ENCODE data around the gene ABCC8. TPM values are rescaled to one million over a fixed set of nuclear protein-coding genes. Genes with fewer than 3 reads are reported as not detected.
A peak's percentile ranks its signal among the peaks of the same experiment; 100 is the strongest.

ABCC8 gene
- polyA plus RNA-seq, 3 donors, result not detected

- H3K27me3 Mint-ChIP-seq (ENCODE audit: low read depth in 3 of 3), result peaks cover 52 to 76% (median 53%) of the 10 kb centered on the region in 3 donors
- peaks cover 24 to 59% of the 10 kb centered on the region in 2 donors for H3K27me3 ChIP-seq (ENCODE audit: control insufficient read depth in 2 of 2, insufficient read depth in 2 of 2, low read length in 2 of 2)
- TF ChIP-seq CTCF (IDR thresholded peaks at IDR 0.05), result no peak
- intact Hi-C loops (cut with micrococcal nuclease), result no loop called here
- peaks cover 2% of the 10 kb centered on the region for H3K4me1 Mint-ChIP-seq
- H2AFZ ChIP-seq (ENCODE audit: insufficient read depth, low read depth, low read length, poor library complexity, severe bottlenecking), result no peak overlapping the region
- H4K20me1 ChIP-seq (ENCODE audit: insufficient read depth, low read length), result no peaks in the 10 kb centered on the region
- no peak for DNase-seq
- no peak overlapping the region for H3K9ac ChIP-seq (ENCODE audit: insufficient read depth, low read length, poor library complexity, severe bottlenecking)
- peaks cover 0 to 6% (median 0%) of the 10 kb centered on the region in 7 donors for H3K9me3 Mint-ChIP-seq
- H3K4me3 Mint-ChIP-seq, result peak overlapping the region in 1 of 2 donors; percentile 84
- no peak overlapping the region for H3K27ac Mint-ChIP-seq
- no peaks in the 10 kb centered on the region for H3K4me1 ChIP-seq (ENCODE audit: control insufficient read depth in 1 of 2, insufficient read depth in 2 of 2, low read length in 2 of 2)
- no peak overlapping the region for H3K27ac ChIP-seq (ENCODE audit: low read depth in 1 of 2, low read length in 2 of 2)
- H3K36me3 Mint-ChIP-seq, result no peaks in the 10 kb centered on the region
- H3K9me3 ChIP-seq (replicated peaks in 1 of 2; ENCODE audit: control insufficient read depth in 1 of 2, insufficient read depth in 1 of 2, low read length in 2 of 2), result no peaks in the 10 kb centered on the region
- no peak overlapping the region for H3K4me2 ChIP-seq (replicated peaks; ENCODE audit: extremely low read depth, low read length, poor library complexity, severe bottlenecking)
- no peaks in the 10 kb centered on the region for H3K79me2 ChIP-seq (ENCODE audit: insufficient read depth, low read length)
- H3K36me3 ChIP-seq (replicated peaks in 1 of 2; ENCODE audit: control insufficient read depth in 1 of 2, insufficient read depth in 2 of 2, low read length in 2 of 2), result no peaks in the 10 kb centered on the region
- no peak overlapping the region for H3K4me3 ChIP-seq (replicated peaks in 1 of 3; ENCODE audit: low read depth in 2 of 3, low read length in 3 of 3)
- WGBS (ENCODE audit: insufficient coverage), result 2% methylated on average over 16 of the region's 31 CpGs
These were observed 854 bp downstream of the ABCC8 start for GRCh38 chr11:17475666-17476316.

GRCh38 chr11:17473071-17473744, 3.4 kb downstream of the ABCC8 start:
- no peak overlapping the region for H3K27ac ChIP-seq (ENCODE audit: low read depth in 1 of 2, low read length in 2 of 2)
- no peak for DNase-seq
- Mint-ChIP-seq H3K4me1 (peaks cover 2% of the 10 kb centered on the region), H3K27ac (peak overlapping the region in 1 of 7 donors; percentile 52), H3K36me3 (no peaks in the 10 kb centered on the region), H3K9me3 (peaks cover 0 to 9% (median 0%) of the 10 kb centered on the region in 7 donors), H3K4me3 (no peak overlapping the region), H3K27me3 (ENCODE audit: low read depth in 3 of 3) (peaks cover 40 to 59% (median 43%) of the 10 kb centered on the region in 3 donors)
- H3K4me3 ChIP-seq (replicated peaks in 1 of 3; ENCODE audit: low read depth in 2 of 3, low read length in 3 of 3), result no peak overlapping the region
- H3K36me3 ChIP-seq (replicated peaks in 1 of 2; ENCODE audit: control insufficient read depth in 1 of 2, insufficient read depth in 2 of 2, low read length in 2 of 2), result no peaks in the 10 kb centered on the region
- no peak overlapping the region for H3K9ac ChIP-seq (ENCODE audit: insufficient read depth, low read length, poor library complexity, severe bottlenecking)
- no peaks in the 10 kb centered on the region for H3K4me1 ChIP-seq (ENCODE audit: control insufficient read depth in 1 of 2, insufficient read depth in 2 of 2, low read length in 2 of 2)
- intact Hi-C loops (cut with micrococcal nuclease), result no loop called here
- H3K4me2 ChIP-seq (replicated peaks; ENCODE audit: extremely low read depth, low read length, poor library complexity, severe bottlenecking), result no peak overlapping the region
- 59% methylated on average over 4 of the region's 6 CpGs for WGBS (ENCODE audit: insufficient coverage)
- no peaks in the 10 kb centered on the region for H4K20me1 ChIP-seq (ENCODE audit: insufficient read depth, low read length)
- no peaks in the 10 kb centered on the region for H3K79me2 ChIP-seq (ENCODE audit: insufficient read depth, low read length)
- H2AFZ ChIP-seq (ENCODE audit: insufficient read depth, low read depth, low read length, poor library complexity, severe bottlenecking), result no peak overlapping the region
- H3K27me3 ChIP-seq (ENCODE audit: control insufficient read depth in 2 of 2, insufficient read depth in 2 of 2, low read length in 2 of 2), result peaks cover 19 to 47% of the 10 kb centered on the region in 2 donors
- no peak for TF ChIP-seq CTCF (IDR thresholded peaks at IDR 0.05)
- no peaks in the 10 kb centered on the region for H3K9me3 ChIP-seq (replicated peaks in 1 of 2; ENCODE audit: control insufficient read depth in 1 of 2, insufficient read depth in 1 of 2, low read length in 2 of 2)

Data from CD14-positive monocyte (primary cell).